Kidney glomerular epithelial cell (primary cell): ENCODE results near the gene PCNX2.
A peak's percentile ranks its signal among the peaks of the same experiment; 100 is the strongest.

Source experiments
- DNase-seq: peaks from one replicate; lab custom pipeline; 2025; lab: John Stamatoyannopoulos, UW

Gene PCNX2

DNA sequence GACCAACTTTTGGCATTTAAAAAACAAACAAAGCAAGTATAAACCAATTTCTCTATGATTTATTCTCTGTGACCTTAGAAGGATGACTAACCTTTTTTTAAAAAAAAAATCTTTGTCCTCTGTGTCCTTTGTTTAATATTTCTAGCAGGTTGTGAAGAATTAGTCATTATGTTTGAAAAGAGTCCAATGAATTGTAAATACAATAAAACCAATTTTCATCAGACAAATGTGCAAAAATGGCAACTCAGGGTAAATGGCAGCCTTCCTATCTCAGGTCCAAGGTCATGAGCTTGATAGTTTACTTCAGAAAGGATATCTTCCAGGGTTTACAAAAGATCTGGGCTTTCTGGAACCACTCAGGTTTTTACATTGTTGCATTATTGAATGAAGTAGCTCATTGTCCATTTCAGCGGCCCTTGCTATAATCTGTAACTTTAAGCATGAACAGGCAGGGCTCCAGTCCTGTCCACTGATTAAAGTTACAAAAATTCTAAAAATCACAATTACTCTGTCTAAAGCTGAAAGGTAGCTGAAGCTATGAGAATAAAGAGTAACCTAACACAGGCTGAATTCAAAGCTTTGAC, 20.3 kb upstream of the PCNX2 start:
- DNase-seq: no peak

- DNase-seq: no peak
These were observed 18.1 kb upstream of the PCNX2 start for GRCh38 chr1:233313434-233314155.

DNA sequence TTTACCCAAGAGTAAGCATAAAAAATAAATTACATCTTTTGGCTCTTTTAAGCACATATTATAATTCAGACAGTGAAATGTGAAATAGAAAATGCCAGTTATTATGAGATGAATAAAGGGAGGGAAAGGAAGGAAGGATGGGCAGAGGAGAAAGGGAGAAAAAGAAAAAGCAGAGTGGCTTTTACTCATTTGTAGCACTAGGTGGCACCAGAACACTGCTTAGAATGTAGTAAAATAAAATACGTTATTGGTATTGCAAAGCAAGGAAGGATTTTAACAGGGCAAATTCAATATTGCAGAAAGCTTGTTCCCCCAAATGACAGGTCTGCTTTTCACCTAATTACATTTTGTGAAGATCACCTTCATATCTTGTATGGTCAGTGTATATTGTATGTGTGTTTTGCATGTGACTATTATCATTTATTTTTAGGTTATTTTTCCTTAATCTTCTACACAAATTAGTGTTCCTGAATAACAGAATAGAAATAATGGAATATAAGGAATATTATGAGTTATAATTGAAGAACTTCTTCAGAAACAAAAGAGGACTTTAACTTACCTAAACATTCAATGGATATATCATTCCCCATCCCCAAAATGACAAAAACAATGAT, 9.1 kb upstream of the PCNX2 start:
- DNase-seq: peak; percentile 35

GRCh38 chr1:233300326-233300725, 4.8 kb upstream of the PCNX2 start:
- no peak for DNase-seq

DNA sequence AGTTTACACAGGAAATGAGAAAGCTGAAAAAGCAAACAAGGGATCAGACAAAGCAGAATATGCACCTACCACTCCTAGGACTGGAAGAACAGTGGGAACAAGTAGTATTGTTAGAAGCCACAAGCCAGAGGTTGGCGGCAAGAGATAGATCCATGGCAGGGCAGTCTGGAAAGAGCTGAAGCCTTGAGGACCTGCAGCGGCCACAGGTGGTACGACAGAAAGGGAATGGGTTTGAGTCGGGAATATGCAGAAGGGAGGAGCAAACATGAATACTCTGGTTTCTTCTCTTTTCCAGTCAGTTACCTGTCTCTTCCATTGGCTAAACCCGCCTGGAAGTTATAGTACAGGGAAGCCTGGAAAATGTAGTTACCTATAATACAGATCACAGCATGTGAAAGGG, 3.9 kb upstream of the PCNX2 start:
- no peak for DNase-seq

- no peak for DNase-seq
These were observed 424 bp upstream of the PCNX2 start for GRCh38 chr1:233295975-233296322.

- peak; percentile 67 for DNase-seq
These were observed 650 bp downstream of the PCNX2 start for GRCh38 chr1:233294913-233295236.

GRCh38 chr1:233293556-233294446, 1.7 kb downstream of the PCNX2 start:
- no peak for DNase-seq

DNA sequence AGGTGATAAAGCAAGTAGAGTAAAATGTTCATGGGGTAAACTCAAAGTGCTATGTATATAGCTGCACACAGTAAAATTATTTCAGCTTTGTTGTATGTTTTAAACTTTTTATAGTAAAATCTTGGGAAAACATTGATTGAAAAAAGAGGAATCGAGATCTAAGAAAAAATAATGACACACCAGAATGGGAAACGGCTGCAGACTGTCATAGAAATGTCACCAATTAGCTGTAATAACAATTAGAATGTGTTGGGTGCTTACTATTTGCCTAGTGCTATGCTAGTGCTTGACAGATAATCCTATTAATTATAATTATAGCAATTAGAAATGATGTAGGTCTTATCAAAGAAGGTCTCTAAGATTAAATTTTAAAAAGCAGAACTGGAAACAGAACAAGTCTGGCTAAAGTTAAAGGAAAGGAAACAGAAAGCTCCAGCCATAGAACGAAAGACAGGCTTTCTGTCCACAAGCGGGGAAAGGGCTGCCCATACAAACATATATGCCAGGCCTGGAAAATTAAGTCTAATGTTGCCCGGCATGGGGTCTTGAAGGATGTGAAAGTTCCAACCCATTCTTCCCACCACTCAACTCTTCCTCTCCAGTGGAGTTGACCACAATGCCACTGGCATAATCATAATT, 5.0 kb downstream of the PCNX2 start:
- DNase-seq: no peak

DNA sequence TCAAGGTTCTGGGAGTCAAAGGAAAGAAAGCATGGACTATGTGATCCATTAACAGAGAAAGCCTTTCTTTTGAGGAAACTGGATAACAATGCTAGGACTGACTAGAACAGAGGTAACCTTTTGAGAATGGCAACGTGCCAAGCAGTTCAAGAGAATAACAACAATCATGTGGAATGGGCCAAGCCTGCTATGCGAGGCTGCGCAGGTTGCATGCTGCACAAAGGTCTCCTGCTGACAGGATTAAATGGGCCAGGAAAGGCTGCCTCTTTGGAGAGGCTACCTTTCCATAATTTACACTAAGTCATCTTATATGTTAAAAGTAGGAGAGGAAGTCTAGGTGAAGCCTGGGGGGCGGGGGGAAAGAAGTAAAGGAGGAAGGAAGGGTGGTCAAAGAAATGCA, 5.8 kb downstream of the PCNX2 start:
- DNase-seq: no peak

- no peak for DNase-seq
These were observed 13.0 kb downstream of the PCNX2 start for GRCh38 chr1:233282582-233282886.

DNA sequence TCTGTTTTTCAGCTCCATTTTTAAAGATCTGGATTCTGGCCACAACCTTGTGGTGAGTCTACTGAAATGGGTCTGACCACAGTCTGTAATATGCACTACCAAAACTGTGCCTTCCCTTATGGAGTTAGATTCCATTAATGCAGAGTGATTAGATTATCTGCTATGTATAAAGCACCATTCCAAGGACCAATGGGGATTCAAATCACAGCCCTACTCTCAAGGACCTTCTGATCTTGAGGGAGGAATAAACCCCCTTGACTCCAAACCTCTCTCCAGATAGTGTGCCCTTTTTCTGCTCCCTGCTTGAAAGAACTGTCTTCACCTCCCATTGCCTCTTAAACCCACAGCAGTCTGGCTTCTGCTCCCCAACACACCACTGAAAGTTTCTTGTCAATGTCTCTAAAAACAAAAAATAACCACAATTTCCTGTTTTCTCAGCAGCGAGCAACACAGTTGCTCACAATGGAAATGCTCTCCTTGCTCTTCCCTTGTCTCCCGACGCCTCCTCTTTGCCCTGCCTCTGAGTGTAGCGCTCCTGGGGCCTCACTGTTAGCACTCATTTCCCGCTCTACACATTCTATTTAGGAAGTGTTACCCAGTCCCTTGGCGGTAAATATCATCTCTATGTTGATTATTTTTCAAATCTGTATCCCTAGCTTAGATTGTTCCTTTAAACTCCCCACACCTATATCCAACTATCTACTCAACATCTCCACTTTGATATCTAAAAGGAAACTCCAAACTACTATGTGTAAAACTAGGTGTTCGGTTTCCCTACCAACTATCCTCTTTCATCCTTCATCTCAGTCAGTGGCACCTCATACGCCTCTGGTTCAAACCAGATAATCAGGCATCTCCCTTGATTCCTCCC, 13.6 kb downstream of the PCNX2 start:
- DNase-seq: no peak

DNA sequence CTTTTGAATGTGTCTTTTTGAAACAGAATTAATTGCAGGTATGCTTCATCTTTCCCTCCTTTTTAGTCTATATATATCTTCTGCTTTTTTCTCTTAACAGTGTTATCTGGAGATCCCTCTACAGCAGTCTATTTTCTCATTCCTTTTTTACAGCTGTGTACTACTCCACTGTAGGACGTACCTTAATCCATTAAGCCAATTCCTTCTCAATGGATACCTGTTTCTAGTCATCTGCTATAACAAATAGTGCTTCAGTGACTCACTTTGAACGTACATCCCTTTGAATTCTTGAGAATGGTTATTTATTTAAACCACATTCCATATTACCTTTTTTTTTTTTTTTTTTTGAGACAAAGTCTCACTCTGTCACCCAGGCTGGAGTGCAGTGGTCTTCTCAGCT, 15.6 kb downstream of the PCNX2 start:
- no peak for DNase-seq

GRCh38 chr1:233278631-233279030, 16.9 kb downstream of the PCNX2 start:
- no peak for DNase-seq

- no peak for DNase-seq
These were observed 17.6 kb downstream of the PCNX2 start for GRCh38 chr1:233277637-233278606.

GRCh38 chr1:233269656-233270055, 25.9 kb downstream of the PCNX2 start:
- DNase-seq: peak; percentile 48

GRCh38 chr1:233268389-233269022, 27.0 kb downstream of the PCNX2 start:
- no peak for DNase-seq

- no peak for DNase-seq
These were observed 33.8 kb downstream of the PCNX2 start for GRCh38 chr1:233261695-233262094.

DNA sequence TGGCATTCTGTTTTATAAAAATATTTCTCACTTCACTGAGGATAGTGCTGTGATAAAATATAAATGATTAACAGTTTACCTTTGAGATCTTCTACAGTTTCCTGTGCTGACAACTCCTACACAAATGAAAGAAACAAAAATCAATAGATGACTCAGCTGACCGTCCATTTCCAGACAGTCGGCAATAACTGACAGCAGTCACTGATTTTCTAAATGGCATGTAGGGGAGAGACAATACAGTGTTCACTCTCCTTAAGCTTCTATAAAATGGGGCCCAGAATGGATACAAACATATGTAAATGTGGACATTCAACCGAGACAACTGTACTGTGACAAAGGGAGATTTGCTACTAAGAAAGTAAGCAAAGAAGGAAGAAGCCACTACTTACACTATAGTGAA, 34.3 kb downstream of the PCNX2 start:
- DNase-seq: peak; percentile 86

GRCh38 chr1:233257786-233258185, 37.7 kb downstream of the PCNX2 start:
- DNase-seq: no peak
